ENCODE results near the gene PCDHA5.
"Not testable (repeated sequence)": the region's sequence is repeated elsewhere in the genome, so short reads cannot be mapped to it uniquely, and the experiment has no call there.

Gene PCDHA5
- 0 to 0.05 (median 0) reads per million in 3 experiments for total RNA-seq

GRCh38 chr5:140821375-140822280, at the start of gene PCDHA5:
PCDHA5 (plus strand) TSS chr5:140821613.
- no peak for DNase-seq

- no peak for DNase-seq
Measured at GRCh38 chr5:140780512-140780911, 40.9 kb upstream of the PCDHA5 start.

GRCh38 chr5:140785905-140786686, 35.3 kb upstream of the PCDHA5 start, which contains the start of gene PCDHA1:
PCDHA1 (plus strand) TSS chr5:140786140.
- DNase-seq = no peak

- DNase-seq = not testable (repeated sequence)
Measured at GRCh38 chr5:140787422-140787821, 34.0 kb upstream of the PCDHA5 start.

- DNase-seq = not testable (repeated sequence)
Measured at GRCh38 chr5:140787849-140788504, 33.4 kb upstream of the PCDHA5 start.

- no peak for DNase-seq
Measured at GRCh38 chr5:140791089-140791488, 30.3 kb upstream of the PCDHA5 start.

- DNase-seq = no peak
Measured at GRCh38 chr5:140794595-140795258, 26.7 kb upstream of the PCDHA5 start, which contains the start of gene PCDHA2. PCDHA2 (plus strand) TSS chr5:140794852.

GRCh38 chr5:140795259-140795641, 26.2 kb upstream of the PCDHA5 start:
- no peak for DNase-seq

GRCh38 chr5:140796072-140796717, 25.2 kb upstream of the PCDHA5 start:
- not testable (repeated sequence) for DNase-seq

GRCh38 chr5:140796718-140797095, 24.7 kb upstream of the PCDHA5 start:
- DNase-seq = no peak

GRCh38 chr5:140800816-140801493, 20.5 kb upstream of the PCDHA5 start, which contains the start of gene PCDHA3:
PCDHA3 (plus strand) TSS chr5:140801057.
- no peak for DNase-seq

- no peak for DNase-seq
Measured at GRCh38 chr5:140801494-140801841, 19.9 kb upstream of the PCDHA5 start.

- DNase-seq = not testable (repeated sequence)
Measured at GRCh38 chr5:140802381-140802780, 19.0 kb upstream of the PCDHA5 start.

GRCh38 chr5:140802781-140803271, 18.6 kb upstream of the PCDHA5 start:
- no peak for DNase-seq

GRCh38 chr5:140806834-140807775, 14.3 kb upstream of the PCDHA5 start, which contains the start of gene PCDHA4:
PCDHA4 (plus strand) TSS chr5:140807068.
- DNase-seq = no peak

GRCh38 chr5:140808241-140808888, 13.0 kb upstream of the PCDHA5 start:
- not testable (repeated sequence) for DNase-seq

- DNase-seq = no peak
Measured at GRCh38 chr5:140808889-140809291, 12.5 kb upstream of the PCDHA5 start.

GRCh38 chr5:140822281-140822629, 842 bp downstream of the PCDHA5 start:
- DNase-seq = no peak

- DNase-seq = not testable (repeated sequence)
Measured at GRCh38 chr5:140822969-140823368, 1.6 kb downstream of the PCDHA5 start.
